ENCODE data around the gene PROK1.

DNA sequence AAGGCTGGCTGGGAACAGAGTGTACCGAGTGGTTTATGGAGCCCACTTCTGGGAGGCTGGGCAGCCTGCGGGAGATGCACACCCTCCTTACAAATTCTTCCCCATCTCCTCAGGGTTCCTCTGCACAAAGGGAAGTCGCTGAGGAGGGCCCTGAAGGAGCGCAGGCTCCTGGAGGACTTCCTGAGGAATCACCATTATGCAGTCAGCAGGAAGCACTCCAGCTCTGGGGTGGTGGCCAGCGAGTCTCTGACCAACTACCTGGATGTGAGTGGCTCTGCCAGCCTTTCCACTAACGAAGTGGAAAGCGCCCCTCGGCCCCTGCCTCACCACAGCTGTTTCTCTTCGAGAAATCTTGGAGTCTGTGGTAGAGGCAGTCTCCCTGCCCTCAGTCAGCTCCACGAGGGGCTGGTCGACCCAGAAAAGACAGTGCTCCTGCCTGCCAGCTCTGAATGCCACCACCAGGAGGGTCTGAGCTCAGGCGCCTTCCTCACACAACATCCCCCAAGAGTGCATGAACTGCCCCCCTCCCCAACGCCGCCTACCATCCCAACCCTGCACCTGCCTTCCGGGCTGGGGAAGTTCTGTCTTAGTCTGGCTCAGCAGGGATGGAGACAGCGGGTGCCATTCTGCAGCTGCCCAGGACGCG, 31.8 kb downstream of the PROK1 start:
- TF ChIP-seq, protein P1, sequence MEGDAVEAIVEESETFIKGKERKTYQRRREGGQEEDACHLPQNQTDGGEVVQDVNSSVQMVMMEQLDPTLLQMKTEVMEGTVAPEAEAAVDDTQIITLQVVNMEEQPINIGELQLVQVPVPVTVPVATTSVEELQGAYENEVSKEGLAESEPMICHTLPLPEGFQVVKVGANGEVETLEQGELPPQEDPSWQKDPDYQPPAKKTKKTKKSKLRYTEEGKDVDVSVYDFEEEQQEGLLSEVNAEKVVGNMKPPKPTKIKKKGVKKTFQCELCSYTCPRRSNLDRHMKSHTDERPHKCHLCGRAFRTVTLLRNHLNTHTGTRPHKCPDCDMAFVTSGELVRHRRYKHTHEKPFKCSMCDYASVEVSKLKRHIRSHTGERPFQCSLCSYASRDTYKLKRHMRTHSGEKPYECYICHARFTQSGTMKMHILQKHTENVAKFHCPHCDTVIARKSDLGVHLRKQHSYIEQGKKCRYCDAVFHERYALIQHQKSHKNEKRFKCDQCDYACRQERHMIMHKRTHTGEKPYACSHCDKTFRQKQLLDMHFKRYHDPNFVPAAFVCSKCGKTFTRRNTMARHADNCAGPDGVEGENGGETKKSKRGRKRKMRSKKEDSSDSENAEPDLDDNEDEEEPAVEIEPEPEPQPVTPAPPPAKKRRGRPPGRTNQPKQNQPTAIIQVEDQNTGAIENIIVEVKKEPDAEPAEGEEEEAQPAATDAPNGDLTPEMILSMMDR (conservative IDR thresholded peaks at IDR 0.05; ENCODE audit: low read depth, low read length): no peak
- TF ChIP-seq EZH2 (IDR thresholded peaks at IDR 0.05; ENCODE audit: borderline replicate concordance, low read depth, low read length, poor library complexity, severe bottlenecking): no peak

All from A673 (cell line).